Cardiac fibroblast (primary cell): Measurements from ENCODE around the gene ARHGAP45.

Source experiments
- DNase-seq, 2 donors: peaks; one replicate each; pipeline versions ENCODE4 v3.0.0 to v3.0.0-alpha.2; 2010; ENCODE audit warnings: low read depth in 2 of 2
- H3K4me3 ChIP-seq, 2 donors: replicated peaks in 1 of 2; 1 replicate in 1 of 2; 2 replicates in 1 of 2; pipeline ENCODE4 v1.5.1; 2011; ENCODE audit warnings: low read depth in 2 of 2, low read length in 2 of 2, mild to moderate bottlenecking in 2 of 2, moderate library complexity in 1 of 2
- TF ChIP-seq, protein P1 (sequence below): IDR thresholded peaks from one replicate; pipeline ENCODE4 v1.5.1; 2011; ENCODE audit warnings: low read depth, mild to moderate bottlenecking, low read length, inconsistent platforms

ARHGAP45 gene

DNA sequence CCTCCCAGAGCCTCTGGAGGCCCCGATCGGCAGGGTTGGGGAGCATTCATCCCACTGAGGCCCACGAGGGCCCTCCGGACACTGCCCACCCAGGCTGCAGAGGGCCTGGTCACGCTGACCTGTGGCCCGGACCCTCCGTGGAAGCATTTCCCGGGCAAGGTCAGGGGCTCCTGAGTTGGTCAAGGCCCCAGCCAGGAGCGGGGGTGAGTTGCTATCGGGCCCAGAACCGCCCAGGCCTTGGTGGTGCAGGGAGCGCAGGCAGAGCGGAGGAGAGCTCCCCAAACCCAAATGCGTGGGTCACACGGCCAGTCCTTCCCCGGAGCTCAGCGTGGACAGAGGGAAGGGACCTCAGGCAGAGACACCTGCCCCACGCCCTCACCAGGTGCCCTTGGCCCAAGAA is 62.6 kb downstream of the ARHGAP45 start:
- DNase-seq = no peak
- peak overlapping the region in 1 of 2 donors; percentile 90 for H3K4me3 ChIP-seq
- TF ChIP-seq, protein P1, sequence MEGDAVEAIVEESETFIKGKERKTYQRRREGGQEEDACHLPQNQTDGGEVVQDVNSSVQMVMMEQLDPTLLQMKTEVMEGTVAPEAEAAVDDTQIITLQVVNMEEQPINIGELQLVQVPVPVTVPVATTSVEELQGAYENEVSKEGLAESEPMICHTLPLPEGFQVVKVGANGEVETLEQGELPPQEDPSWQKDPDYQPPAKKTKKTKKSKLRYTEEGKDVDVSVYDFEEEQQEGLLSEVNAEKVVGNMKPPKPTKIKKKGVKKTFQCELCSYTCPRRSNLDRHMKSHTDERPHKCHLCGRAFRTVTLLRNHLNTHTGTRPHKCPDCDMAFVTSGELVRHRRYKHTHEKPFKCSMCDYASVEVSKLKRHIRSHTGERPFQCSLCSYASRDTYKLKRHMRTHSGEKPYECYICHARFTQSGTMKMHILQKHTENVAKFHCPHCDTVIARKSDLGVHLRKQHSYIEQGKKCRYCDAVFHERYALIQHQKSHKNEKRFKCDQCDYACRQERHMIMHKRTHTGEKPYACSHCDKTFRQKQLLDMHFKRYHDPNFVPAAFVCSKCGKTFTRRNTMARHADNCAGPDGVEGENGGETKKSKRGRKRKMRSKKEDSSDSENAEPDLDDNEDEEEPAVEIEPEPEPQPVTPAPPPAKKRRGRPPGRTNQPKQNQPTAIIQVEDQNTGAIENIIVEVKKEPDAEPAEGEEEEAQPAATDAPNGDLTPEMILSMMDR = no peak

GRCh38 chr19:1130771-1131717 is 64.1 kb downstream of the ARHGAP45 start:
- TF ChIP-seq, protein P1 = no peak

DNA sequence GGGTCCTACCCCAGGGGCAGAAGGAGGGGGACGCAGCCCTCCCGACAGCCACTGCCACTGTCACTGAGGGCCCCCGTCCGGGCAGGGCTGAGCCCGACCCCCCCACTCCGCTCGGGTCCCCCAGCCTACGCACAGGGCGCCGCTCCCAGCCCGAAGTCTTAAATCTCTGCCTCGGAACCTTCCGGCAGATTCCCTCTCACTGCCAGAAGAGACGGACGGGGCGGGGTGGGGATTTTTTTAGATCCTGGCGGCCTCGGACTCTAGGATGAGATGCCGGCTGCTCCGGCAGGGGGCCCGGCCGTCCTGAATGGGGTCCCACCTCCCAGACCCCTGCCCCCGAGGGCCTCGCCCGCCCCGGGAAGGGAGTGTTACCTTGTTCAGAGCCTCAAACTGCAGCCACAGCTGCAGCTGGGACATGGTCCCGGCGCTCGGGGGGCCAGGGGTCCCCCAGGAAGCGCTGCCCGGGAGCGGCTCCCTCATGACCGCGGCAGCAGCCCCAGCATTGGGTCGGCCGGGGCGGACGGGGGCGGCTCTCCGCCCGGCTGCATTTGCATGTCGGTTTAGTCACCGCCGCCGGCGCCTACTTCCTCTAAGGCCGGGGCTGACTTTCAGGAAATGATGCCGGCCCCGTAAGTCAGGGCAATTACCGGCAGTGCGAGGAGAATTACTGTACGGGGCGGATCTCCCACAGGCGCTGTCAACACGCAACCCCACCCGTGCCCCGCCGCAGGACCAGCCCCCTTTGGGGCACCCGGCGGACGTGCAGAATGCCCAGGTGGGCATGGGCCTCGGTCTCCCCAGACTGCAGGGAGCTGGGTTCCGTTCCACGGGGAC is 65.0 kb downstream of the ARHGAP45 start:
- peak overlapping the region; percentile 89 to 90 for H3K4me3 ChIP-seq
- peak; percentile 93 to 95 for DNase-seq
- TF ChIP-seq, protein P1 = no peak

More at GRCh38 chr19:1130771-1131717, 64.1 kb downstream of the ARHGAP45 start:
- DNase-seq = no peak
- H3K4me3 ChIP-seq = peak overlapping the region; percentile 89 to 90

GRCh38 chr19:1132552-1133383 is 65.8 kb downstream of the ARHGAP45 start:
- peak overlapping the region; percentile 89 to 90 for H3K4me3 ChIP-seq
- TF ChIP-seq, protein P1 = no peak
- DNase-seq = peak in 1 of 2 donors; percentile 45

- no peak for DNase-seq
- no peak overlapping the region for H3K4me3 ChIP-seq
- TF ChIP-seq, protein P1 = no peak
Observed at GRCh38 chr19:1133471-1133929, 66.5 kb downstream of the ARHGAP45 start.

GRCh38 chr19:1134431-1134830 is 67.5 kb downstream of the ARHGAP45 start:
- DNase-seq = peak in 1 of 2 donors; percentile 65
- H3K4me3 ChIP-seq = no peak overlapping the region
- TF ChIP-seq, protein P1 = no peak
